Retina (tissue), 1 donor: Measurements from ENCODE around the gene SCAF1.

ENCODE experiments used
- DNase-seq: peaks from one replicate; pipeline ENCODE4 v3.0.0-alpha.2; 2016

SCAF1 gene

DNA sequence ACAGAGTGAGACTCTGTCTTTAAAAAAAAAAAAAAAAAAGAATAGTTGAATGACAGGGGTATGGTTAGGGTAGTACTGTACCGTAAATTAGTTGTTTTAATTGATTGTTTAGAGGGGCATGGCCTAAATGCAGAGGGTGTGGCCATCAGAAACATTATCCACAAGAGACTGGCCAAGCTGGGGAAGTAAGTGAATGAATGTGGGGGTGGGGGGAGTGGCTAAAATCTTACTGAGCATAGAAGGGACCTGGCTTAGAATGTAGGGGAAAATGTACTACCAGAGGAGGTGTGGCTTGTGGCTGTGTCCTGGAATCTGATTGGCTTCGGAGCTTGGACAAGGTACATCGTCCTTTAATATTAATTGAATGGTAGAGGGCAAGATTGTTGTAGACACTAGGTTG is 27.5 kb downstream of the SCAF1 start:
- no peak for DNase-seq

- peak; percentile 88 for DNase-seq
Observed at GRCh38 chr19:49672131-49672919, 30.3 kb downstream of the SCAF1 start.

DNA sequence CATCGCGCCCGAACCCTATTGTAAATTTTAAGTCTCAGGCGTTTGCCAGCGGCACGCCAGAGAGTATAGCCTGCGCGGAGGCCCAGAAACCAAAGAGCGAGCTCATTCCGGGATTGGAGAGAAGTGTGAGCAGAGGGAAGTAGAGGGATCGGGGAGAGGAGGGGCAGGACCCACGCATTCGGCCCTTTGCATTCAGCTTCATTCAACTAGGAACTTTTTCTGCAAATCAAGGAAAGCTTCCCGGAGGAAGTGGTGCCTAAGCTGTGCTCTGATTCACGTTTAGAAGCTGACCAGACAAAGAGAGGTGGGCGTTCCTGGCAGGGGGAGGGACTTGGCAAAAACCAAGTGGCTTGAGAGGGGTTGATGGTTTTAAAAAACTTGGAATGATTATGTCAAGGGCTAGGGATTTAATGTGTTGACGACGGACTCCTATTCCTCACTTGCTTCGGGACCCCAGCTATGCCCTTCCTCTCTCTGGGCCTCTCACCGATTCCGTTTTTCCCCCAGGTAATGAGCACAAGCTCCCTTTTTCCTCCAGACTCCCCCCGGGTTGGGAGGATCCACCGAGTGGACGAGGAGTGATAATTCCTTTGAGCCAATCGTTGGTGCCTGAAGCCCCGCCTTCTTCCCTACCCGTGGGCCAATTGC is 34.3 kb downstream of the SCAF1 start:
- peak; percentile 98 for DNase-seq

DNA sequence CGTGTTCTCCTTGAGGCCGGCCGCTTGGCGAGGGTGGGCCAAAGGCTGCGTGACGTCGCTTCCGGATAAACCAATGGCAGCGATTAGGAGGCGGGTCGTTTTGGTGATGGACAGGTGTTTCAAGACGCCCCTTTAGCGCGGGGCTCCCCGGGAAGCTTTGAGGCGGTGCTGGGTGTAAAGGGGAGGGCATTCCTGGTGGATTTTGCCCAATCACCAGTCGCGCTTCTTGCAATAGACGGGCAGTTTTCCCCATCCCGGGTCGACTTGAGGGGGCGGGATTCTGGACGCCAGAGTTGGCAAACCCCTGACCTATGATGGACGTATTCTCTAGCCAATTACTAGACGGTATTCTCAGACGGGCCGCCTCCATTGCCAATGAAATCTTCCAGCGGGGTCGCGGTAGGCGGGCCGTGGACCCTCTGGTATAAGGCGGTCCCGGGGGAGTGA is 34.8 kb downstream of the SCAF1 start:
- peak; percentile 100 for DNase-seq

- no peak for DNase-seq
Observed at GRCh38 chr19:49677231-49677900, 35.4 kb downstream of the SCAF1 start, which contains the start of gene PRMT1. Gene PRMT1, plus strand, starts transcription at chr19:49677271. Its CDS starts 10 bp downstream, at chr19:49677281.

- DNase-seq: peak; percentile 92
Observed at GRCh38 chr19:49677901-49678674, 36.1 kb downstream of the SCAF1 start.

DNA sequence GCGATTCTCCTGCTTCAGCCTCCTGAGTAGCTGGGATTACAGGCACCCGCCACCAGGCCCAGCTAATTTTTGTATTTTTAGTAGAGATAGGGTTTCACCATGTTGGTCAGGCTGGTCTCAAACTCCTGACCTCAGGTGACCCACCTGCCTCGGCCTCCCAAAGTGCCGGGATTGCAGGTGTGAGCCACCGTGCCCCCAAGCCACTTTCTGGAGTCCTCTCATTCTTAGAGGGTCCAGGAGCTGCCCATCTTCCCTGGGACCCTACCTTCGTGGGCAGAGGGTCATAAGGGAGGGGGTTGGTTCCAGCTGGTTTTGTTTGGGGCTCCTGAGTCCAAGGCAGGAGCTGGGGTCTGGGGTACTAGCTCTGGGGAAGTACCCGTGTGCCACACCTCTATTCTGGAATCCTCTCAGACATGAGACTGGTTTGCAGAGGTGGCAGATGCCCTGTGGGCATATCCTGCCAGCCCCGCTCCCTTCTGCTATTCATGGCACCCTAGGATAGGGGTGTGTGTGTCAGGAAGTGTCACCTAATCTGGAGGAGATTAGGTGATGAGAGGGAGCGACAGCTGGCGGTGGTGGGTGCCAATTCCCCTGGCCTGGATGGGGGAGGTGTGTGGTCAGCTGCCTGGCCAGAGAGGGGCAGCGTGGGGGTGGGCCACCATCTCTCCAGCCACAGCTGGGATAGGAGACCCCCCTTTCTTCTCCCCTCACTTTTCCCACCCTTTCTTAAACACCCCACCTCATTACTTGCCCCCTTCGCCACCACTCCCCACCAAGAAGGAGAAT is 37.2 kb downstream of the SCAF1 start:
- no peak for DNase-seq

DNA sequence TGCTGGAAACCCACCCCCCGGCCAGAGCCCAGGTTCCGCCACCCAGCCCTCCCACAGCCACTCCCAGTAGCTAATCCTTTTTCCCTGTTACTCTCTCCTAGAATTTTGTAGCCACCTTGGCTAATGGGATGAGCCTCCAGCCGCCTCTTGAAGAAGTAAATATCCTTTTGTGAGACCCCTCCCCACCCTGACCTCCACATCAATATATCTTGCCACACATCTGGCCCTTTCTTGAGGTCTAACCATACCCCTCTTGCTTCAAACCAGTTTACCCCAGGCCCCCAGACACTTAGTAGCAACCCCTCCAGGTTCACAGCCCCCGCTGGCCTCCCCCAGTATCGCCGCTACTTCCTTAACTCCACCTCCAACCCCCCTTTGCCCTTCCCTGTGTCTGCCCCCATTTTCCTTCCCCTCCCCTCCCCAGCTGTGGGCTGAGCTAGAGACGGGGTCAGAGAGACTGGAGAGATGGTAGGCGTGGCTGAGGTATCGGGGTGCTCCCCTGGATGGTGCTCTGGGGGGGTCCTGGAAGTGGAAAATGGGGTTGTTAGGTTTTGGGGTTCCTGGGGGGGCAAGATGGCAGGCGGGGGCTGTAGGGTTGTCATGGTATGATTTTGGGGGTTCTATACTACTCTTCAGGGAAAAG is 37.9 kb downstream of the SCAF1 start:
- no peak for DNase-seq

DNA sequence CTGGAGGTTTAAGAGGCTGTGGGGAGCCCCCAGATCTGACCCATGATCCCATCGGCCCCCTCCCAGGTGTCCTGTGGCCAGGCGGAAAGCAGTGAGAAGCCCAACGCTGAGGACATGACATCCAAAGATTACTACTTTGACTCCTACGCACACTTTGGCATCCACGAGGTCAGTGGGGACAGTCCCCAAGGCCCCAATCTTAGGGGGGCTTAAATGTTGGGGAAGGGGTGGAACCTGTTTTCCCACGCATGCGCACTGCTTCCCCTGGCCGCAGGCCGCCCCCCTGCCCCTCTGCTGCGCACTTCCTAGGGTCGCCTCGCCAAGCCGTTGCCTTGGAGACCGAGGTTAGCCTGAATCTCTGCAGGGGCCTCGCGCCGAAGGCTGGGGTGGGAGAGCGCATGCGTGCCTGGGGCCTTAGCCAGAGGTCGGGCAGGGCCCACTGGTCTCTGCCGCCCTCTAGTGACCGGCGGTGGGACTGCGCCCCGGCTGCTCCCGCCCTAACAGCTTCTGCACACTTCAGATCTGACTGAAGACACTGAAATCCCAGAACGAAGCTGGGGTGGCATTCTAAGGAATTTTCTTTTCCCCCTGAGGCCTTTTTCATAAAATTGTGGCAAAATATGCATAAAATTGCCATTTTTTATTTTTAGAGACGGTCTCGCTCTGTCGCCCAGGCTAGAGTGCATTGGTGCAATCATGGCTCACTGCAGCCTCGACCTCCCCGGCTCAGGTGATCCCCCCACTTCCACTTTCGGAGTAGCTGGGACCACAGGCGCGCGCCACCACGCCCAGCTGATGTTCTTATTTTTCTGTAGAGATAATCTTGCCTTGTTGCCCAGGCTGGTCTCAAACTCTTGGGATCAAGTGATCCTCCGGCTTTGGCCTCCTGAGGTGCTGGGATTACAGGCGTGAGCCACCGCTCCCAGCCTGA is 38.7 kb downstream of the SCAF1 start:
- peak; percentile 98 for DNase-seq

GRCh38 chr19:49681830-49682229 is 39.8 kb downstream of the SCAF1 start:
- no peak for DNase-seq

- no peak for DNase-seq
Observed at GRCh38 chr19:49682274-49682673, 40.3 kb downstream of the SCAF1 start.

DNA sequence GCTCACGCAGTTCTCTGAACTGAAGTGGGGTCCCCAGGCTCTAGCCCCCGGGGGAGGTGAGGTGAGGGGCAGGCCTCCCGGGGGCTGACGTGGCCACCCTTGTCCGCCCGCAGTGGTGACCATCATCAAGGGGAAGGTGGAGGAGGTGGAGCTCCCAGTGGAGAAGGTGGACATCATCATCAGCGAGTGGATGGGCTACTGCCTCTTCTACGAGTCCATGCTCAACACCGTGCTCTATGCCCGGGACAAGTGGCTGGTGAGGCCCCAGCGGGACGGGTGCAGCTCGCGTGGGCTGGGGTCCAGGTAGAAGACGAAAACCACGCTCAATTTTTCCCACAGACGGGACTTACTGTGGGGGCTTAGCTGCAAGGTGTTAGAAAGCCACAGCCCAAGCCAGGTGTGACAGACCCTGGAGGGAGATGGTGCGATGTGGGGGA is 41.8 kb downstream of the SCAF1 start:
- no peak for DNase-seq

GRCh38 chr19:49684251-49684982 is 42.4 kb downstream of the SCAF1 start:
- no peak for DNase-seq

GRCh38 chr19:49684983-49685553 is 43.1 kb downstream of the SCAF1 start:
- no peak for DNase-seq

- no peak for DNase-seq
Observed at GRCh38 chr19:49685845-49686332, 43.9 kb downstream of the SCAF1 start.

DNA sequence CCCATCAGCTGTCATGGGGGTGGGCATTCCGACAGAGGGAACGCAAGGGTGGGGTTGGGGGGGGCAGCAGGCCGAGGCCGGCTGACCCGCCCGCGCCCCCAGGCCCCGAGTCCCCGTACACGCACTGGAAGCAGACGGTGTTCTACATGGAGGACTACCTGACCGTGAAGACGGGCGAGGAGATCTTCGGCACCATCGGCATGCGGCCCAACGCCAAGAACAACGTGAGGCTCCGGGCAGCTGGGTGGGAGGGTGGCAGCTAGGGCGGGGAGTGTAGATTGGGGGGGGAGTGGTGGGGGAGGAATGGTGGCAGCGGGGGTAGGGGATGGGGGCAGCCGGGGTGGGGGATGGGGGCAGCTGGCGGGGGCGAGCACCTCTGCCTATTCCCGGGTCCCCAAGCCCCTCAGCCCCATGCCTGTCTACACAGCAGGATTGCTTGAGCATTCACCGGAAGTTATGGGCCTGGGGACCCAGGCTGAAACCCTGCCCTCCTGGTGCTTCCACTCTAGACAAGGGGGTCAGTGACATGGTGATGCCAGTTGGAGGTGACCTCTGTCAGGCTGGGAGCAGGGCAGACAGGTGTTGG is 44.6 kb downstream of the SCAF1 start:
- DNase-seq: no peak

- no peak for DNase-seq
Observed at GRCh38 chr19:49687150-49687549, 45.1 kb downstream of the SCAF1 start.

- DNase-seq: no peak
Observed at GRCh38 chr19:49687566-49688316, 45.7 kb downstream of the SCAF1 start.
